NT2/D1 (cell line): ENCODE measurements around the gene CREBL2.

ENCODE experiments used
- YY1 ChIP-seq: IDR thresholded peaks from 2 replicates; pipeline ENCODE4 v1.6.1; 2011; ENCODE audit not compliant: insufficient read length, insufficient read depth
- ZNF274 ChIP-seq: IDR thresholded peaks from 2 replicates; pipeline ENCODE4 v1.6.1; 2011; ENCODE audit warnings: mild to moderate bottlenecking, low read depth, low read length

- no peak for TF ChIP-seq YY1
- TF ChIP-seq ZNF274: no peak
Observed at GRCh38 chr12:12620730-12621315, 9.1 kb downstream of the CREBL2 start.
